A673 (cell line): ENCODE data around the gene PPP2R2D.

Source experiments
- EZH2 ChIP-seq: fragments of 200-600 bp; sonication (generic); IDR thresholded peaks from 2 replicates; pipeline ENCODE4 v1.6.1; 2017; ENCODE audit warnings: borderline replicate concordance, low read depth, mild to moderate bottlenecking, mixed read lengths, antibody characterized with exemption, low read length; ENCODE audit not compliant: poor library complexity, severe bottlenecking
- TF ChIP-seq, protein P1 (sequence below): fragments of 300-800, 200-600 bp; sonication (generic); conservative IDR thresholded peaks from 2 replicates; pipeline ENCODE4 v1.5.1; 2017; ENCODE audit warnings: low read depth, mild to moderate bottlenecking, antibody characterized with exemption, low read length, moderate library complexity, mixed read lengths

DNA sequence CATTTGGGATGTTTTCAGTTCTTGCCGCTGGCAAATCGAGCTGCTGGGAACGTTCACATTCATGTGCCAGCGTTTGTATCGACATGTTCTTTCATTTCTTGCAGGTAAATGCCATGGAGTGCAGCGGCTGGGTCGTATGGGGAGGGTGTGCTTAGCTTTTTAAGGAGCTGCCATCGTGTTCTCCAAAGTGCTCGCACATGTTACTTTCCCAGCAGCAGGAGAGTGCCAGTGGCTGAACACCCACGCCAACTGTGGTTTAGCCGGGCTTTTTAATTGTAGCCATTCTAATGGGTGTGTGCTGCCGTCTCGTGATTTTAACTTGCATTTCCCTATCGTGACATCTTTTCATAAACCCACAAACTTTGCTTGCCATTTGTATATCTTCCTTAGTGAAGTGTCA is 92.5 kb downstream of the PPP2R2D start:
- TF ChIP-seq, protein P1, sequence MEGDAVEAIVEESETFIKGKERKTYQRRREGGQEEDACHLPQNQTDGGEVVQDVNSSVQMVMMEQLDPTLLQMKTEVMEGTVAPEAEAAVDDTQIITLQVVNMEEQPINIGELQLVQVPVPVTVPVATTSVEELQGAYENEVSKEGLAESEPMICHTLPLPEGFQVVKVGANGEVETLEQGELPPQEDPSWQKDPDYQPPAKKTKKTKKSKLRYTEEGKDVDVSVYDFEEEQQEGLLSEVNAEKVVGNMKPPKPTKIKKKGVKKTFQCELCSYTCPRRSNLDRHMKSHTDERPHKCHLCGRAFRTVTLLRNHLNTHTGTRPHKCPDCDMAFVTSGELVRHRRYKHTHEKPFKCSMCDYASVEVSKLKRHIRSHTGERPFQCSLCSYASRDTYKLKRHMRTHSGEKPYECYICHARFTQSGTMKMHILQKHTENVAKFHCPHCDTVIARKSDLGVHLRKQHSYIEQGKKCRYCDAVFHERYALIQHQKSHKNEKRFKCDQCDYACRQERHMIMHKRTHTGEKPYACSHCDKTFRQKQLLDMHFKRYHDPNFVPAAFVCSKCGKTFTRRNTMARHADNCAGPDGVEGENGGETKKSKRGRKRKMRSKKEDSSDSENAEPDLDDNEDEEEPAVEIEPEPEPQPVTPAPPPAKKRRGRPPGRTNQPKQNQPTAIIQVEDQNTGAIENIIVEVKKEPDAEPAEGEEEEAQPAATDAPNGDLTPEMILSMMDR: no peak
- no peak for TF ChIP-seq EZH2
